ENCODE results near the gene SSR2.

The SSR2 gene

GRCh38 chr1:156003923-156004188 is 16.9 kb downstream of the SSR2 start:
- H3K23ac ChIP-seq (ENCODE audit: low read depth, low read length, poor library complexity), result no peak overlapping the region
- WGBS, 2 donors (ENCODE audit: extremely low coverage in 2 of 2, insufficient read length in 2 of 2, insufficient replicate concordance in 1 of 2), result no CpG with 5 or more reads among the region's 2 CpGs
- no peak overlapping the region for H4K91ac ChIP-seq (ENCODE audit: low read depth, low read length, poor library complexity)
- no peak overlapping the region for H2BK5ac ChIP-seq (ENCODE audit: low read length)
- no peak overlapping the region for H3K9ac ChIP-seq (ENCODE audit: low read depth, low read length, poor library complexity)
- peaks cover under 1 to 19% of the 10 kb centered on the region in 2 donors for H3K4me1 ChIP-seq (ENCODE audit: control insufficient read depth in 2 of 2, insufficient read depth in 1 of 2, low read depth in 1 of 2, low read length in 2 of 2)
- H3K9me3 ChIP-seq (replicated peaks in 1 of 2; ENCODE audit: control insufficient read depth in 2 of 2, insufficient read depth in 1 of 2, low read depth in 1 of 2, low read length in 2 of 2), result no peaks in the 10 kb centered on the region
- H3K4me2 ChIP-seq (ENCODE audit: insufficient read depth, low read length, poor library complexity, severe bottlenecking), result no peak overlapping the region
- H2AK5ac ChIP-seq (ENCODE audit: low read depth, low read length), result peak overlapping the region; percentile 91
- H4K8ac ChIP-seq (ENCODE audit: low read depth, low read length), result no peak overlapping the region
- no peak overlapping the region for H3K4me3 ChIP-seq (ENCODE audit: low read length in 2 of 2)
- H2AFZ ChIP-seq (ENCODE audit: low read length), result no peak overlapping the region
- no peak overlapping the region for H3K27ac ChIP-seq (replicated peaks; ENCODE audit: low read length)
- no peak overlapping the region for H2BK120ac ChIP-seq (ENCODE audit: low read depth, low read length)
- no peak overlapping the region for H2BK12ac ChIP-seq (ENCODE audit: low read length)
- H3K4ac ChIP-seq (ENCODE audit: low read length), result no peak overlapping the region
- no peak for DNase-seq (ENCODE audit: low spot score)
- peaks cover 2 to 16% of the 10 kb centered on the region in 2 donors for H3K36me3 ChIP-seq (replicated peaks in 1 of 2; ENCODE audit: control insufficient read depth in 2 of 2, insufficient read depth in 2 of 2, low read length in 2 of 2)
- H3K79me1 ChIP-seq (ENCODE audit: low read depth, low read length), result no peaks in the 10 kb centered on the region
- H3K14ac ChIP-seq (ENCODE audit: low read length), result no peak overlapping the region
- H3K18ac ChIP-seq (ENCODE audit: low read length), result no peak overlapping the region
- H3K27me3 ChIP-seq (ENCODE audit: control insufficient read depth in 3 of 3, insufficient read depth in 3 of 3, low read depth in 1 of 3, low read length in 3 of 3), result no peaks in the 10 kb centered on the region
- peak overlapping the region; percentile 54 for H2BK15ac ChIP-seq (ENCODE audit: low read length)

GRCh38 chr1:156002188-156002911 is 18.4 kb downstream of the SSR2 start:
- Histone ChIP-seq H3K9me3 (replicated peaks in 1 of 2; ENCODE audit: control insufficient read depth in 2 of 2, insufficient read depth in 1 of 2, low read depth in 1 of 2, low read length in 2 of 2) (no peaks in the 10 kb centered on the region), H2AK5ac (ENCODE audit: low read depth, low read length) (peak overlapping the region; percentile 21), H2BK120ac (ENCODE audit: low read depth, low read length) (no peak overlapping the region), H3K36me3 (replicated peaks in 1 of 2; ENCODE audit: control insufficient read depth in 2 of 2, insufficient read depth in 2 of 2, low read length in 2 of 2) (peaks cover 0 to 8% of the 10 kb centered on the region in 2 donors), H3K4me1 (ENCODE audit: control insufficient read depth in 2 of 2, insufficient read depth in 1 of 2, low read depth in 1 of 2, low read length in 2 of 2) (peaks cover 0 to 13% of the 10 kb centered on the region in 2 donors), H2AFZ (ENCODE audit: low read length) (no peak overlapping the region), H3K9ac (ENCODE audit: low read depth, low read length, poor library complexity) (no peak overlapping the region), H3K4me3 (ENCODE audit: low read length in 2 of 2) (no peak overlapping the region), H4K91ac (ENCODE audit: low read depth, low read length, poor library complexity) (no peak overlapping the region), H2BK12ac (ENCODE audit: low read length) (no peak overlapping the region), H3K4ac (ENCODE audit: low read length) (no peak overlapping the region), H3K27me3 (ENCODE audit: control insufficient read depth in 3 of 3, insufficient read depth in 3 of 3, low read depth in 1 of 3, low read length in 3 of 3) (no peaks in the 10 kb centered on the region), H2BK5ac (ENCODE audit: low read length) (no peak overlapping the region), H3K18ac (ENCODE audit: low read length) (peak overlapping the region; percentile 15), H3K4me2 (ENCODE audit: insufficient read depth, low read length, poor library complexity, severe bottlenecking) (no peak overlapping the region), H4K8ac (ENCODE audit: low read depth, low read length) (no peak overlapping the region), H3K27ac (replicated peaks; ENCODE audit: low read length) (no peak overlapping the region), H3K79me1 (ENCODE audit: low read depth, low read length) (peaks cover 1% of the 10 kb centered on the region), H3K23ac (ENCODE audit: low read depth, low read length, poor library complexity) (no peak overlapping the region), H3K14ac (ENCODE audit: low read length) (no peak overlapping the region), H2BK15ac (ENCODE audit: low read length) (no peak overlapping the region)
- WGBS, 2 donors (ENCODE audit: extremely low coverage in 2 of 2, insufficient read length in 2 of 2, insufficient replicate concordance in 1 of 2), result no CpG with 5 or more reads among the region's 3 CpGs
- DNase-seq (ENCODE audit: low spot score), result no peak

- Histone ChIP-seq H3K9me3 (replicated peaks in 1 of 2; ENCODE audit: control insufficient read depth in 2 of 2, insufficient read depth in 1 of 2, low read depth in 1 of 2, low read length in 2 of 2) (no peaks in the 10 kb centered on the region), H3K18ac (ENCODE audit: low read length) (no peak overlapping the region), H3K27me3 (ENCODE audit: control insufficient read depth in 3 of 3, insufficient read depth in 3 of 3, low read depth in 1 of 3, low read length in 3 of 3) (no peaks in the 10 kb centered on the region), H3K36me3 (replicated peaks in 1 of 2; ENCODE audit: control insufficient read depth in 2 of 2, insufficient read depth in 2 of 2, low read length in 2 of 2) (peaks cover 0 to 2% of the 10 kb centered on the region in 2 donors), H2AK5ac (ENCODE audit: low read depth, low read length) (no peak overlapping the region), H4K8ac (ENCODE audit: low read depth, low read length) (no peak overlapping the region), H2BK120ac (ENCODE audit: low read depth, low read length) (peak overlapping the region; percentile 72), H2BK15ac (ENCODE audit: low read length) (no peak overlapping the region), H3K14ac (ENCODE audit: low read length) (no peak overlapping the region), H3K79me1 (ENCODE audit: low read depth, low read length) (peaks cover 1% of the 10 kb centered on the region), H3K4me3 (ENCODE audit: low read length in 2 of 2) (no peak overlapping the region), H2BK5ac (ENCODE audit: low read length) (no peak overlapping the region), H3K23ac (ENCODE audit: low read depth, low read length, poor library complexity) (no peak overlapping the region), H3K9ac (ENCODE audit: low read depth, low read length, poor library complexity) (no peak overlapping the region), H2AFZ (ENCODE audit: low read length) (peak overlapping the region; percentile 12), H3K27ac (replicated peaks; ENCODE audit: low read length) (no peak overlapping the region), H3K4me2 (ENCODE audit: insufficient read depth, low read length, poor library complexity, severe bottlenecking) (no peak overlapping the region), H3K4me1 (ENCODE audit: control insufficient read depth in 2 of 2, insufficient read depth in 1 of 2, low read depth in 1 of 2, low read length in 2 of 2) (peaks cover 0 to 9% of the 10 kb centered on the region in 2 donors), H2BK12ac (ENCODE audit: low read length) (no peak overlapping the region), H3K4ac (ENCODE audit: low read length) (no peak overlapping the region), H4K91ac (ENCODE audit: low read depth, low read length, poor library complexity) (no peak overlapping the region)
- no CpG with 5 or more reads among the region's 4 CpGs for WGBS, 2 donors (ENCODE audit: extremely low coverage in 2 of 2, insufficient read length in 2 of 2, insufficient replicate concordance in 1 of 2)
- no peak for DNase-seq (ENCODE audit: low spot score)
Observed at GRCh38 chr1:156001662-156002171, 19.0 kb downstream of the SSR2 start.

GRCh38 chr1:156001021-156001661 is 19.6 kb downstream of the SSR2 start:
- WGBS, 2 donors (ENCODE audit: extremely low coverage in 2 of 2, insufficient read length in 2 of 2, insufficient replicate concordance in 1 of 2), result no CpG with 5 or more reads among the region's 10 CpGs
- Histone ChIP-seq H3K23ac (ENCODE audit: low read depth, low read length, poor library complexity) (no peak overlapping the region), H4K91ac (ENCODE audit: low read depth, low read length, poor library complexity) (no peak overlapping the region), H2AK5ac (ENCODE audit: low read depth, low read length) (no peak overlapping the region), H2BK15ac (ENCODE audit: low read length) (no peak overlapping the region), H3K4ac (ENCODE audit: low read length) (no peak overlapping the region), H3K4me1 (ENCODE audit: control insufficient read depth in 2 of 2, insufficient read depth in 1 of 2, low read depth in 1 of 2, low read length in 2 of 2) (peaks cover 3 to 8% of the 10 kb centered on the region in 2 donors), H3K27ac (replicated peaks; ENCODE audit: low read length) (no peak overlapping the region), H2AFZ (ENCODE audit: low read length) (peak overlapping the region; percentile 12), H3K79me1 (ENCODE audit: low read depth, low read length) (peaks cover 1% of the 10 kb centered on the region), H3K4me3 (ENCODE audit: low read length in 2 of 2) (no peak overlapping the region), H3K4me2 (ENCODE audit: insufficient read depth, low read length, poor library complexity, severe bottlenecking) (no peak overlapping the region), H2BK12ac (ENCODE audit: low read length) (peak overlapping the region; percentile 64), H3K27me3 (ENCODE audit: control insufficient read depth in 3 of 3, insufficient read depth in 3 of 3, low read depth in 1 of 3, low read length in 3 of 3) (no peaks in the 10 kb centered on the region), H3K9me3 (replicated peaks in 1 of 2; ENCODE audit: control insufficient read depth in 2 of 2, insufficient read depth in 1 of 2, low read depth in 1 of 2, low read length in 2 of 2) (no peaks in the 10 kb centered on the region), H2BK120ac (ENCODE audit: low read depth, low read length) (peak overlapping the region; percentile 72), H2BK5ac (ENCODE audit: low read length) (no peak overlapping the region), H3K9ac (ENCODE audit: low read depth, low read length, poor library complexity) (no peak overlapping the region), H3K18ac (ENCODE audit: low read length) (peak overlapping the region; percentile 65), H4K8ac (ENCODE audit: low read depth, low read length) (no peak overlapping the region), H3K14ac (ENCODE audit: low read length) (no peak overlapping the region), H3K36me3 (replicated peaks in 1 of 2; ENCODE audit: control insufficient read depth in 2 of 2, insufficient read depth in 2 of 2, low read length in 2 of 2) (no peaks in the 10 kb centered on the region)
- DNase-seq (ENCODE audit: low spot score), result no peak

Measured in neuronal stem cell (in vitro differentiated cells).